Skeletal muscle cell (primary cell): Measurements from ENCODE around the gene MAPT.
"Not testable (repeated sequence)": the region's sequence is repeated elsewhere in the genome, so short reads cannot be mapped to it uniquely, and the experiment has no call there.

Experiments
- DNase-seq: peaks from one replicate; pipeline ENCODE4 v3.0.0-alpha.2; 2010; ENCODE audit warnings: low read depth
- H3K4me3 ChIP-seq: 2 replicates; pipeline ENCODE4 v1.5.1; 2011; ENCODE audit warnings: low read depth, mild to moderate bottlenecking, control low read depth, low read length, moderate library complexity

MAPT gene

GRCh38 chr17:45895969-45896785 lies 1.8 kb downstream of the MAPT start:
- DNase-seq = no peak
- no peak overlapping the region for H3K4me3 ChIP-seq

GRCh38 chr17:45896803-45897693 lies 2.7 kb downstream of the MAPT start:
- H3K4me3 ChIP-seq = no peak overlapping the region
- DNase-seq = no peak

GRCh38 chr17:45900136-45900535 lies 5.8 kb downstream of the MAPT start:
- H3K4me3 ChIP-seq = no peak overlapping the region
- DNase-seq = no peak

GRCh38 chr17:45900723-45901415 lies 6.5 kb downstream of the MAPT start:
- no peak for DNase-seq
- H3K4me3 ChIP-seq = no peak overlapping the region

GRCh38 chr17:45902892-45903346 lies 8.6 kb downstream of the MAPT start:
- DNase-seq = no peak
- H3K4me3 ChIP-seq = no peak overlapping the region

- H3K4me3 ChIP-seq = no peak overlapping the region
- DNase-seq = no peak
Observed at GRCh38 chr17:45904866-45905265, 10.5 kb downstream of the MAPT start.

- H3K4me3 ChIP-seq = no peak overlapping the region
Observed at GRCh38 chr17:45905814-45906213, 11.5 kb downstream of the MAPT start.

GRCh38 chr17:45906237-45906636 lies 11.9 kb downstream of the MAPT start:
- DNase-seq = no peak
- H3K4me3 ChIP-seq = no peak overlapping the region

More at GRCh38 chr17:45905814-45906213, 11.5 kb downstream of the MAPT start:
- DNase-seq = no peak

- DNase-seq = no peak
- H3K4me3 ChIP-seq = no peak overlapping the region
Observed at GRCh38 chr17:45906927-45907622, 12.7 kb downstream of the MAPT start.

GRCh38 chr17:45907750-45908395 lies 13.5 kb downstream of the MAPT start:
- DNase-seq = no peak
- H3K4me3 ChIP-seq = no peak overlapping the region

GRCh38 chr17:45908460-45908859 lies 14.1 kb downstream of the MAPT start:
- H3K4me3 ChIP-seq = no peak overlapping the region
- DNase-seq = no peak

GRCh38 chr17:45908935-45909334 lies 14.6 kb downstream of the MAPT start:
- H3K4me3 ChIP-seq = no peak overlapping the region
- DNase-seq = no peak

GRCh38 chr17:45910667-45911066 lies 16.3 kb downstream of the MAPT start:
- H3K4me3 ChIP-seq = no peak overlapping the region
- no peak for DNase-seq

GRCh38 chr17:45912319-45912718 lies 18.0 kb downstream of the MAPT start:
- DNase-seq = no peak
- no peak overlapping the region for H3K4me3 ChIP-seq

GRCh38 chr17:45913030-45913429 lies 18.7 kb downstream of the MAPT start:
- not testable (repeated sequence) for DNase-seq, H3K4me3 ChIP-seq

GRCh38 chr17:45914047-45914717 lies 19.8 kb downstream of the MAPT start:
- H3K4me3 ChIP-seq = no peak overlapping the region
- no peak for DNase-seq

GRCh38 chr17:45915263-45915662 lies 20.9 kb downstream of the MAPT start:
- DNase-seq = no peak
- H3K4me3 ChIP-seq = no peak overlapping the region

- no peak for DNase-seq
- no peak overlapping the region for H3K4me3 ChIP-seq
Observed at GRCh38 chr17:45917081-45917480, 22.7 kb downstream of the MAPT start.
